ENCODE results near the gene NEGR1.

The NEGR1 gene

GRCh38 chr1:72111662-72112061 lies 170.7 kb downstream of the NEGR1 start:
- DNase-seq, result no peak

- DNase-seq, result no peak
These were observed 172.4 kb downstream of the NEGR1 start for GRCh38 chr1:72109916-72110315.

- no peak for DNase-seq
These were observed 177.1 kb downstream of the NEGR1 start for GRCh38 chr1:72105201-72105600.

GRCh38 chr1:72101840-72102632 lies 180.3 kb downstream of the NEGR1 start:
- no peak for DNase-seq

- DNase-seq, result no peak
These were observed 181.6 kb downstream of the NEGR1 start for GRCh38 chr1:72100771-72101170.

- no peak for DNase-seq
These were observed 184.3 kb downstream of the NEGR1 start for GRCh38 chr1:72097851-72098570.

- no peak for DNase-seq
These were observed 188.1 kb downstream of the NEGR1 start for GRCh38 chr1:72094209-72094608.

GRCh38 chr1:72086394-72086793 lies 195.9 kb downstream of the NEGR1 start:
- no peak for DNase-seq

GRCh38 chr1:72075425-72075824 lies 206.9 kb downstream of the NEGR1 start:
- no peak for DNase-seq

- DNase-seq, result no peak
These were observed 215.9 kb downstream of the NEGR1 start for GRCh38 chr1:72066431-72066830.

- DNase-seq, result no peak
These were observed 217.9 kb downstream of the NEGR1 start for GRCh38 chr1:72064196-72065075.

GRCh38 chr1:72063364-72064044 lies 218.8 kb downstream of the NEGR1 start:
- DNase-seq, result no peak

GRCh38 chr1:72062584-72062983 lies 219.8 kb downstream of the NEGR1 start:
- DNase-seq, result no peak

- DNase-seq, result no peak
These were observed 221.7 kb downstream of the NEGR1 start for GRCh38 chr1:72060466-72061245.

- no peak for DNase-seq
These were observed 225.8 kb downstream of the NEGR1 start for GRCh38 chr1:72056516-72056915.

GRCh38 chr1:72051538-72051937 lies 230.8 kb downstream of the NEGR1 start:
- no peak for DNase-seq

- no peak for DNase-seq
These were observed 231.8 kb downstream of the NEGR1 start for GRCh38 chr1:72050551-72050950.

- DNase-seq, result peak; percentile 55
These were observed 244.5 kb downstream of the NEGR1 start for GRCh38 chr1:72037745-72038343.

- DNase-seq, result no peak
These were observed 247.5 kb downstream of the NEGR1 start for GRCh38 chr1:72034827-72035226.

GRCh38 chr1:72023063-72023930 lies 259.0 kb downstream of the NEGR1 start:
- DNase-seq, result no peak
